HG03460 (cell line): Measurements from ENCODE around the gene DDX23.

ENCODE experiments used
- ATAC-seq: cut with Tn5 transposase; IDR thresholded peaks from one replicate; pipeline ENCODE4 v1.9.1; 2021; ENCODE audit not compliant: unreplicated experiment

Gene DDX23

DNA sequence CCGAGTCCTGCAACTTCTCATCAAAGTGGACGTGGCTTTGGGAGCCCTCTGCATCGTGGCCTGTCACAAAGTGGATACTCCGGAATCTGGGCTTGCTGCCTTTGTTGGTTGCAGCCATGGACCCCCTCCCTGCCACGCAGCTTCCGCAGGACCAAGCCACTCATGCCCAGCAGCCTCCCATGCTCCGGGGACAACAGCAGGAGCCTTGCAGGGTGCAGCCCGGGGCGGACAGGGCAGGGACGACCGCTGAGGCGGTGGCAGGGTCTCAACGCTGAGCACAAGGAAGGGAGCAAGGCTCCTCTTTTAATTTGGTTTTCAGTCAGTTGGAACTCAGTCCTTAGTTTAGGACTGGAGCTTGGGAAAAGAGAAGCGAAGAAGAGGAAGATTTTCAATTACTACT, 51.0 kb downstream of the DDX23 start:
- no peak for ATAC-seq

DNA sequence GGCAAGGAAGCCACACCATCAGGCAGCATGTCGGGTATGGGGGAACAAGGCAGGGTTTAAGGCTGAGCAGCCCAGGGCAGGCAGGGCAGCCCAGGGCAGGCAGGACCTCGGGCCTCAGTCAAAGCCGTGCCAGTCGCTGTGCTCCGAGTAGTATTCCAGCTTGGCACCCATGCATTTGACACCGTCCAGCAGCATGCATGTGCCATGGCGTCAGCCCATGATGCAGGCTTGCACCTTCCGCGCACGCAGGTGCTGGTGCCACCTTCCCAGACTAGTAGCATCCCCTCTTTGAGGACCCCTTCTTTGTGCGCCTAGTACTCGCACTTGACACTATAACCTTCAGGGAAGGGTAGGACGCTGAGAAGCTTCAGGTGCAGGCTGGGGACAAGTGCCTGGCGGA, 51.5 kb downstream of the DDX23 start:
- ATAC-seq, result no peak

GRCh38 chr12:48796976-48797375, 55.0 kb downstream of the DDX23 start:
- no peak for ATAC-seq

DNA sequence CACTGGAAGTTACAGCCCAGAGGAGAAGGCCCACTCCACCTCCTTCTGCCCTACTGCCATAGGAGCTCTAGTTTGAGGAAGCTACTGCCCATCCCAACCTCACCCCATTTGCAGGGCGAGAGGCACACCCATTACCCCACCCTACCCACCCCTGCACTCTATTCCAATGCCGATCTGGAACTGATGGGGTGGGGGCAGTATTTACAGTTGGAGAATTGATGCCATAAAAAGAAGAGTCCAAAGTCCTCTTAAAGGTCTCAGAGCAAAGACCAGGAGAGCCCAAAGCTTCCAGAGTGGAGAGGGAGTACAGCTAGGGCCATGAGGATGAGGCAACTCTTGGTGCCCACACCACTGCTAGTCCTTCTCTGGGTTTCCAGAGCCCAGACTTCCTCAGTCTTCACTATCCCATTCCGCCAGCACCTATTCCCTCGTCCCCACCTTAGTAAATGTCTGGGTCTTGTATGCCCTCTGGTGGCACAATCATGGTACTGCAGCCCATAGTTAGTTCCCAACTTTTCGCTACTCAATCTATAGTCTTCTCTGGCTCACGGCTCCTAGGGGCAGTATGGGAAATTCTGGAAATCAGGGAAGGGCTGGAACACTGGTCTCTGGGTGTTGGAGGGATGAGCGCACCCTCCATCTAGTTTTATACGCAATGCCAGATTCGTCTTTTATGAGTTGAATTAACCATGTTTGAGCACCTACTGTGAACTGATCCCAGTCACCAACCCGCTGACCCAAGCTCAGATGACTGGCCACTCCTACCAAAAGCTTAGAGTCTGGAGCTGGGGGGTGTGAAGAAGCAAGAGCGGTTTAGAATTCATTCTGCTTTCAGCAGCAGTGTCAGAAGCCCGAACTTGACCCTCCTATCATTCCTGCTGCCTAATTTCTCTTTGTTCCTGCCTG, 56.2 kb downstream of the DDX23 start:
- ATAC-seq, result no peak

GRCh38 chr12:48794870-48795269, 57.1 kb downstream of the DDX23 start:
- no peak for ATAC-seq

DNA sequence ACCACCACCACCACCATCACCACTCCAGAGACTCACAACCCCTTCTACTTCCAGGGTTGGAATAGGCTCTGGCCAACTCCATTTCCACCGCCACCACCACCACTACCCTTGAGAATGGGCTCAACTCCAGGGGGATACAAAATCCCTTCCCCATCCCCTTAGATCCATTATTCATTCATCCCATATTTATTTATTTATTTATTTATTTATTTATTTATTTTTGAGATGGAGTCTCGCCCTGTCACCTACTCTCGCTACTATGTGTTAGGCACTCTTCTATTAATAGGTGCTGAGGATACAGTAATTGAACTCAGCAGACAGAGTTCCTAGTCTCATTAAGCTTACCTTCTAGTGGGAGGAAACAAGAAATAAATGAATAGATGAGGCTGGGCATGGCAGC, 58.3 kb downstream of the DDX23 start:
- ATAC-seq, result no peak

- ATAC-seq, result no peak
Measured at GRCh38 chr12:48789858-48790326, 62.1 kb downstream of the DDX23 start.

DNA sequence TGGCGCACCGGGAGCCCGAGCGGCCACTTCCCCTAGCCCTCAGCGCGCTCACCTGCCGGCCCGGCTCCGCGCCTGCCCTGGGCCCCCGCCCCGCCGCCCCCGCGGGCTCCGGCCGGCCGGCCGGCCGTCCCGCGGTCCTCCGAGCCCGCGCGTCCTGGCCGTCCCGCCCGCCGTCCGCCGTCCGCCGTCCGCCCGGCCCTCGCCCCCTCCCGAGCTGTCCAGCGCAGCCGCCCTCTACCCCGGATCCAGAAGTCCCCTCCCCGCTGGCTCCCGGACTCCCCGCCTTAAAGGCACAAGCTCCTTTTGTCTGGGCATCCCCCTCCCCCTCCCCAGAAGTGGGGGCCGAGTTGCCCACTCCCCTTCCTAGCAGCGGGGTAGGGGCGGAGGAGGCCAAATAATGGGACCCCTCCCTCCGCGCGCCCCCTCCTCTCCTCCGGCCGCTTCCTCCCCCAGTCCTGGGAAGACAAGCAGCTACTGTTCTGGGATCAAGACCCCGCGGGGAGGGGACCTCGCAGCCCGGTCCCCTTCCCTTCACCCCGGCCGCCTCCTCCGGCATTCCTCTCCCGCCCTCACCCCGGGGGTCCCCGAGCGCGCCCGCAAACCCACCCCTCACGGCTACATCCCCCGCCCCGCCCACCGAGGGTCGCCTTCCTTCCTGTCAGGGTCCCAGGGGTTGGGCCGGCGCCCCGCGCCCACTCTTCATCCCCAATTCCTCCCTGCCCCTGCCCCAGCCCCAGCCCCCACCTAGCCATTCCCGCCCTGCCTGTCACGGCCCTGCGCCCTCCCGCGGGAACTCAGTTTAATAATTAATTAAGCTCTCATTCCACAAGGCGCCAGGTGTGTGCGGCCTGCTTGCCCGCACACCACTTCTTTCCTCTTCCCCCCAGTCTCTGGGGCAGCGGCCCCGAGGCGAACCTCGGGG, 62.8 kb downstream of the DDX23 start, which contains the start of gene ADCY6:
ADCY6 (minus strand) TSS at position 236 of the 922 bp plus-strand sequence. CDS start 5,655 bp downstream, outside the sequence.
- ATAC-seq, result peak; percentile 76

DNA sequence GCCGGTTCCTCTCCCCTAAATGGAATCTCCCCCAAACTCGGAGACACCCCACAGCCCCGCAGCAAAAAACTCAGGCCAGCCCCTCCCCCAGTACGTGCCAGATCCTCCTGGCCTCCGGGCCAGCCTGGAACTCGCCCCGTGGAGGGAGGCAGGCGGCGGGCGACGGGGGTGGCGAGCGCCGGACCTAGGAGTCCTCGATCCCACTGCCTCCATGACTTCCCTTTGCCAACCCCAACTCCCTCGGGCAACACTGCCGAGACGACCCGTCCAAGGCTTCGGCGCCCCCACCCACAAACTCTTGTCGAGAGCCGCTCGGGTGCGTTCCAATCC, 63.5 kb downstream of the DDX23 start:
- no peak for ATAC-seq

- ATAC-seq, result no peak
Measured at GRCh38 chr12:48787791-48788523, 64.0 kb downstream of the DDX23 start.

- no peak for ATAC-seq
Measured at GRCh38 chr12:48786591-48787544, 65.1 kb downstream of the DDX23 start.

GRCh38 chr12:48783432-48783831, 68.5 kb downstream of the DDX23 start:
- ATAC-seq, result no peak

DNA sequence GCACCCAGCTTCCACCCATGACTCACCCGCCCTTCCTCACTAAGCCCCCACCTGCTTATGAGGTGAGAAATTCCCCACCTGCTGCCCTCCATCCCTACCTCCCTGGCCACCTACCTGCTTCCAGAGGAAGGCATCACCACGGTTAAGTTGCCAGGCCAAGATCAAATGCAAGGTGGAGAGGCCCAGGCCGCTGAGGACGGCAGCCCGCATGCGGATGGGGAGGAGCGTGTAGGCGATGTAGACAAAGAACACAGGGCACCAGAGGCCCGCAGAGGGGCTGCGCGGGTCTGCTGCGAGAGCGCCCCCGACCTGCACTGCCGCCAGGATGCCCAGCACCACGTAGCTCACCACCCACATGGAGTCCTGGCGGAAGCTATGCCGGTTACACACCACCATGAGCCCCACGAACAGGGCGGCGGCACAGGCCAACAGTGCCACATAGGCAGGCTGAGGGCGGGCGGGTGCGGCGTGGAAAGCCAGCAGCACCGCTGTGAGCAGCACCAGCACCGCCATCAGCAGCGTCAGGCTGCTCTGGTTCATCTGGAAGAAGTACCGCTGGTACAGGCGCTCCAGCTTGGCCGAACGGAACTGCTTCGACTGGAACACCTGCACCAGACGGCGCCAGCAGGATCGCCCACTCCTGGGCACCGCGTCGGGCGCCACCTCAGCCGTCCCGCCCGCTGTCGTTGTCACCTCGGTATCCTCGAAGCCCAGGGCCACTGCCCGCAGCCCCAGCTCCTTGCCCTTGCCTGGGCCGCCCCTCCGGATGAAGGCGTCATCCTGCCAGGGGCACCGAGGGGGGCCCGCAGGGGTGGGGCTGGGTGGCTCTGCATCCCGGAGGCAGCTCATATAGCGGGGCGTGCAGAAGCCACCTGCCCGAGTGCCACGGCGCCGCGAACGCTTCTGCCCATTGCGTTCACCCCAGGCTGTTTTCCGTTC, 69.2 kb downstream of the DDX23 start:
- no peak for ATAC-seq

- no peak for ATAC-seq
Measured at GRCh38 chr12:48781750-48782456, 70.1 kb downstream of the DDX23 start.

DNA sequence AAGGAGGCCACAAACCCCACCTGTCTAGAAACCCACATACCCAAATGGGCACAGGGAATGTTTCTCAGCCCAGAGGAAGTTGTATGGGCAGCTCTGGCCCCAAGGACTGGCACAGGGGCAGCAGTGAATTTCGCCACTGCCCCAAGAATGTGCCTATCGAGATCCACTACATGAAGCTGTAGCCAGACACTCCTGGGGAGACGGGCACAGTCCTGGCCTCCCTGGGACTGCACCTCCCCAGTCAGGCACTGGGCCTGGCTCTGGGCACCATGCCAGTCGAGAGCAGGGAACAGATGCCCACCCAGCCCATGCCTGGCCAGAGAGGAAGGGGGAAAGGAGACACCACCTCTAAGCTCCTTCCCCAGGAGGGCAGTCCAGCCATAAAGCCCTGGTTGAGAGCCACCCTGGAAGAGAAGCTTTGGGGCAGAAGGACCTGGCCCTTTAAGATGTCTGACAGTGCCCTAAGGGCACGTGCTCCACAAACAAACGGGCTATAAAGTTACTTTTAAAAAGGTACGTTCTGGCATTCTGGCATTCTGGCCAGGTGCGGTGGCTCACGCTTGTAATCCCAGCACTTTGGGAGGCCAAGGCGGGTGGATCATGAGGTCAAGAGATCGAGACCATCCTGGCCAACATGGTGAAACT, 71.5 kb downstream of the DDX23 start:
- no peak for ATAC-seq

DNA sequence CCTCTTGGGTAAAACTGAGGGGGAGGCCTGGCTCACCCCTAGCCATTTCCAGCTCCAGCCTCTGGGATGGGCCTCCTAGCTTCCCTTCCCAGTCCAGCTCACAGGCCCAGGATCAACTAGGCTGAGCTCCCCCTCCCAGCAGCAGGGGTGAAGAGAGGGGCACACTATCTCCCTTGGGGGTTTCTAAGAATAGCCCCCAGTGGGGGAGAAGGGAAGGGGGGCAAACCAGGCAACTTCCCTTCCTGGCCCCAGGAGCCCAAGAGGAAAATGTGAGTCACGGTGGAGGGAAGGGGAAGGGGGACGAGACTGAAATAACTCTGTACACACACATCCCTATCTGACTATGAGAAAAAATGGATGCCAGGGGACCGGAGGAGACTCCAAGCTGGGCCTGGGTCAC, 72.1 kb downstream of the DDX23 start:
- ATAC-seq, result no peak
